Loucy (cell line): ENCODE measurements around the gene ISCU.

Experiments used
- EZH2phosphoT487 ChIP-seq: fragments of 200-600 bp; IDR thresholded peaks from 2 replicates; pipeline ENCODE4 v1.6.1; 2018; ENCODE audit warnings: antibody characterized with exemption, mild to moderate bottlenecking, moderate library complexity, borderline replicate concordance
- TF ChIP-seq, protein P1 (sequence below): fragments of 200-600 bp; sonication (generic); conservative IDR thresholded peaks from 2 replicates; pipeline ENCODE4 v1.5.1; 2014; ENCODE audit warnings: mild to moderate bottlenecking, antibody characterized with exemption, low read length

DNA sequence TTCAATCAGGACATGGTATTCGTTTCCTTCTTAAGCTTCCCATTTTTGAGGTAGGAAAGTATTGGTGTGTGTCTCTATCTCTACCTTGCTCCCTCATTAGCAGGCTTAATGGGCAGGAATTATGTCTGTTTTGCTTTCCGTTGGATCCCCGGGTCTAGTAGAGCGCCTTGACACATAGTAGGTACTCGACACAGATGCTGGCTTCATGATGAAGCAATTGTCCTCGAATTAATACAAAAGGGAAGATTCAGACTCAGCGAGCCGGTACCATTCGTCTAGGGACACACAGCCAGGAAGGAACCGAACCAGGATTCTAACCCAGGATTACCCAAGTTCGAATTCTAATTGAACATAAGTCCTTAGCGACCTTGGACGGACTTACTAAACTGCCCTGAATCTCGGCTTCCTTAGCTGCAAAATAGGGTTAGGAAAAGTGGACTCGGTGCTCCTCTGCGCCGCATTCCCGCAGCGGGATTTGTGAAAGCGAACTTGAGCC lies 496 bp upstream of the ISCU start:
- TF ChIP-seq, protein P1, sequence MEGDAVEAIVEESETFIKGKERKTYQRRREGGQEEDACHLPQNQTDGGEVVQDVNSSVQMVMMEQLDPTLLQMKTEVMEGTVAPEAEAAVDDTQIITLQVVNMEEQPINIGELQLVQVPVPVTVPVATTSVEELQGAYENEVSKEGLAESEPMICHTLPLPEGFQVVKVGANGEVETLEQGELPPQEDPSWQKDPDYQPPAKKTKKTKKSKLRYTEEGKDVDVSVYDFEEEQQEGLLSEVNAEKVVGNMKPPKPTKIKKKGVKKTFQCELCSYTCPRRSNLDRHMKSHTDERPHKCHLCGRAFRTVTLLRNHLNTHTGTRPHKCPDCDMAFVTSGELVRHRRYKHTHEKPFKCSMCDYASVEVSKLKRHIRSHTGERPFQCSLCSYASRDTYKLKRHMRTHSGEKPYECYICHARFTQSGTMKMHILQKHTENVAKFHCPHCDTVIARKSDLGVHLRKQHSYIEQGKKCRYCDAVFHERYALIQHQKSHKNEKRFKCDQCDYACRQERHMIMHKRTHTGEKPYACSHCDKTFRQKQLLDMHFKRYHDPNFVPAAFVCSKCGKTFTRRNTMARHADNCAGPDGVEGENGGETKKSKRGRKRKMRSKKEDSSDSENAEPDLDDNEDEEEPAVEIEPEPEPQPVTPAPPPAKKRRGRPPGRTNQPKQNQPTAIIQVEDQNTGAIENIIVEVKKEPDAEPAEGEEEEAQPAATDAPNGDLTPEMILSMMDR: no peak
- TF ChIP-seq EZH2phosphoT487: no peak
